HEK293 (cell line): ENCODE results near the gene NUMBL.
A peak's percentile ranks its signal among the peaks of the same experiment; 100 is the strongest.

Source experiments
- SP2 ChIP-seq: fragments of 450-650 bp; formaldehyde crosslinking; IDR thresholded peaks from 2 replicates; pipeline ENCODE4 v1.5.1; 2016; ENCODE audit warnings: missing biosample characterization, missing genetic modification characterization
- ZFP3 ChIP-seq: fragments of 450-650 bp; formaldehyde crosslinking; IDR thresholded peaks from 2 replicates; pipeline ENCODE4 v1.5.1; 2016; ENCODE audit warnings: low read depth, missing biosample characterization, missing genetic modification characterization
- ZNF157 ChIP-seq: fragments of 450-650 bp; formaldehyde crosslinking; IDR thresholded peaks from 2 replicates; pipeline ENCODE4 v1.5.1; 2016; ENCODE audit warnings: missing biosample characterization, missing genetic modification characterization
- ZNF16 ChIP-seq: fragments of 450-650 bp; formaldehyde crosslinking; IDR thresholded peaks from 2 replicates; pipeline ENCODE4 v1.5.1; 2016; ENCODE audit warnings: low read depth, missing biosample characterization, missing genetic modification characterization
- ZNF23 ChIP-seq: fragments of 450-650 bp; formaldehyde crosslinking; IDR thresholded peaks from 2 replicates; pipeline ENCODE4 v1.5.1; 2016; ENCODE audit warnings: missing biosample characterization, missing genetic modification characterization, borderline replicate concordance
- ZNF266 ChIP-seq: fragments of 450-650 bp; formaldehyde crosslinking; IDR thresholded peaks from 2 replicates; pipeline ENCODE4 v1.5.1; 2016; ENCODE audit warnings: missing biosample characterization, missing genetic modification characterization, low read depth
- ZNF423 ChIP-seq: fragments of 450-650 bp; formaldehyde crosslinking; IDR thresholded peaks from 2 replicates; pipeline ENCODE4 v1.5.1; 2016; ENCODE audit warnings: missing biosample characterization, missing genetic modification characterization
- ZNF549 ChIP-seq: fragments of 450-650 bp; IDR thresholded peaks from 2 replicates; pipeline ENCODE4 v1.5.1; 2018; ENCODE audit warnings: missing biosample characterization, missing genetic modification characterization, mild to moderate bottlenecking, inconsistent platforms, moderate library complexity
- ZNF624 ChIP-seq: fragments of 450-650 bp; formaldehyde crosslinking; IDR thresholded peaks from 2 replicates; pipeline ENCODE4 v1.5.1; 2017; ENCODE audit warnings: missing biosample characterization, missing genetic modification characterization
- ZNF629 ChIP-seq: fragments of 450-650 bp; formaldehyde crosslinking; IDR thresholded peaks from 2 replicates; pipeline ENCODE4 v1.5.1; 2017; ENCODE audit warnings: missing biosample characterization, missing genetic modification characterization
- ZNF837 ChIP-seq: fragments of 450-650 bp; formaldehyde crosslinking; IDR thresholded peaks from 2 replicates; pipeline ENCODE4 v1.5.1; 2016; ENCODE audit warnings: missing biosample characterization, missing genetic modification characterization
- ZNF843 ChIP-seq: fragments of 450-650 bp; formaldehyde crosslinking; IDR thresholded peaks from 2 replicates; pipeline ENCODE4 v1.5.1; 2016; ENCODE audit warnings: missing biosample characterization, missing genetic modification characterization
- TF ChIP-seq, protein P1 (sequence below): fragments of 450-650 bp; formaldehyde crosslinking; IDR thresholded peaks from 2 replicates; pipeline ENCODE4 v1.5.0; 2017; ENCODE audit warnings: missing biosample characterization, missing genetic modification characterization, borderline replicate concordance
- TF ChIP-seq, protein P2 (sequence below): fragments of 450-650 bp; formaldehyde crosslinking; IDR thresholded peaks from 2 replicates; pipeline ENCODE4 v1.5.1; 2016; ENCODE audit warnings: missing biosample characterization, missing genetic modification characterization
- TF ChIP-seq, protein P3 (sequence below): fragments of 450-650 bp; formaldehyde crosslinking; IDR thresholded peaks from 2 replicates; pipeline ENCODE4 v1.5.1; 2016; ENCODE audit warnings: missing biosample characterization, missing genetic modification characterization
- TF ChIP-seq, protein P4 (sequence below): fragments of 450-650 bp; formaldehyde crosslinking; IDR thresholded peaks from 2 replicates; pipeline ENCODE4 v1.5.1; 2016; ENCODE audit warnings: missing biosample characterization, missing genetic modification characterization
- TF ChIP-seq, protein P5 (sequence below): fragments of 450-650 bp; IDR thresholded peaks from 2 replicates; pipeline ENCODE4 v1.5.1; 2018; ENCODE audit warnings: missing biosample characterization, missing genetic modification characterization
- TF ChIP-seq, protein P6 (sequence below): fragments of 450-650 bp; formaldehyde crosslinking; IDR thresholded peaks from 2 replicates; pipeline ENCODE4 v1.5.1; 2016; ENCODE audit warnings: missing biosample characterization, missing genetic modification characterization
- TF ChIP-seq, protein P7 (sequence below): fragments of 450-650 bp; formaldehyde crosslinking; IDR thresholded peaks from 2 replicates; pipeline ENCODE4 v1.5.1; 2016; ENCODE audit warnings: missing biosample characterization, missing genetic modification characterization, borderline replicate concordance
- TF ChIP-seq, protein P8 (sequence below): fragments of 450-650 bp; formaldehyde crosslinking; IDR thresholded peaks from 2 replicates; pipeline ENCODE4 v1.5.1; 2017; ENCODE audit warnings: missing biosample characterization, missing genetic modification characterization

NUMBL gene

DNA sequence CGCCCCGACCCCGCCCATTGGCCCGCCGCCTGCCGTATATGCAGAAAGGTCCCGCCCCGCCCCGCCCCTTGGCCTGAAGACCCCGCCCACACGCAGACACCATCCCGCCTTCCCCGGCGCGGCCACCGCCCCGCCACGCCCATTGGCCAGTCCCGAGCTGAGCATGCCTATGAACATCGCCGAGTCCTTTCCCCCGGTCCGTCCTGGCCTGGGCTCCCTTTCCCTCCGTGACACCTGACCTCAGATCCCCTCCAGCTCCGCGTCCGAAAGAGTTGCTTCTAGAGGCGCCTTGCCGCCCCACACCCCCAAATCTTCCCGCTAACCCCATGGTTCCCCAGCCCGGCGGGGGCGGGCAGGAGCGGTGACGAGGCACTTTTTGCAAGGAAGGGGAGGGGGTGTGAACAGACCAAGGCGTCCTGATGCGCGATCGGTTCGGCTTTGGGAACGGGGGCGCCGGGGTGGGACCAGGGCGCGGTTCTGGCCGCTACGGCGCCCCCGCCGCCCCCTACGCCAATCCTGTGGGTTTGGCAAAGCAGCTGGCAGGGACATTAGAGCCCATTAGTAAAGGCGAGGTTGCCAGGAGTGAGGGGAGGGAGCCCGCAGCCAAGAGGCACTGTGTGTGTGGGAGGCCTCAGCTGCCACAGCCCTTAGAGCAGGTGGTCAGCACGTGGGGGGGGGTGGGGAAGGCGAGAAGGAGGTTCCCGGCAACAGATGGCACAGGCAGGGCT, 406 bp upstream of the NUMBL start (continued):
- TF ChIP-seq, protein P1, sequence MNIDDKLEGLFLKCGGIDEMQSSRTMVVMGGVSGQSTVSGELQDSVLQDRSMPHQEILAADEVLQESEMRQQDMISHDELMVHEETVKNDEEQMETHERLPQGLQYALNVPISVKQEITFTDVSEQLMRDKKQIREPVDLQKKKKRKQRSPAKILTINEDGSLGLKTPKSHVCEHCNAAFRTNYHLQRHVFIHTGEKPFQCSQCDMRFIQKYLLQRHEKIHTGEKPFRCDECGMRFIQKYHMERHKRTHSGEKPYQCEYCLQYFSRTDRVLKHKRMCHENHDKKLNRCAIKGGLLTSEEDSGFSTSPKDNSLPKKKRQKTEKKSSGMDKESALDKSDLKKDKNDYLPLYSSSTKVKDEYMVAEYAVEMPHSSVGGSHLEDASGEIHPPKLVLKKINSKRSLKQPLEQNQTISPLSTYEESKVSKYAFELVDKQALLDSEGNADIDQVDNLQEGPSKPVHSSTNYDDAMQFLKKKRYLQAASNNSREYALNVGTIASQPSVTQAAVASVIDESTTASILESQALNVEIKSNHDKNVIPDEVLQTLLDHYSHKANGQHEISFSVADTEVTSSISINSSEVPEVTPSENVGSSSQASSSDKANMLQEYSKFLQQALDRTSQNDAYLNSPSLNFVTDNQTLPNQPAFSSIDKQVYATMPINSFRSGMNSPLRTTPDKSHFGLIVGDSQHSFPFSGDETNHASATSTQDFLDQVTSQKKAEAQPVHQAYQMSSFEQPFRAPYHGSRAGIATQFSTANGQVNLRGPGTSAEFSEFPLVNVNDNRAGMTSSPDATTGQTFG (tag by site-specific recombination) = no peak; the same call in 1 of the 2 replicates
- TF ChIP-seq ZNF266 (tag by site-specific recombination) (no peak), ZNF629 (tag by site-specific recombination) (peak; percentile 79), ZNF624 (no peak), ZNF837 (tag by site-specific recombination) (no peak), ZNF157 (tag by site-specific recombination) (no peak; the same call in 1 of the 2 replicates), ZNF16 (no peak), SP2 (peak; percentile 95), ZNF843 (peak; percentile 75; the same call in 1 of the 2 replicates), ZNF549 (tag by site-specific recombination) (no peak), ZFP3 (tag by site-specific recombination) (no peak), ZNF423 (no peak), ZNF23 (tag by site-specific recombination) (no peak)
- TF ChIP-seq, protein P2, sequence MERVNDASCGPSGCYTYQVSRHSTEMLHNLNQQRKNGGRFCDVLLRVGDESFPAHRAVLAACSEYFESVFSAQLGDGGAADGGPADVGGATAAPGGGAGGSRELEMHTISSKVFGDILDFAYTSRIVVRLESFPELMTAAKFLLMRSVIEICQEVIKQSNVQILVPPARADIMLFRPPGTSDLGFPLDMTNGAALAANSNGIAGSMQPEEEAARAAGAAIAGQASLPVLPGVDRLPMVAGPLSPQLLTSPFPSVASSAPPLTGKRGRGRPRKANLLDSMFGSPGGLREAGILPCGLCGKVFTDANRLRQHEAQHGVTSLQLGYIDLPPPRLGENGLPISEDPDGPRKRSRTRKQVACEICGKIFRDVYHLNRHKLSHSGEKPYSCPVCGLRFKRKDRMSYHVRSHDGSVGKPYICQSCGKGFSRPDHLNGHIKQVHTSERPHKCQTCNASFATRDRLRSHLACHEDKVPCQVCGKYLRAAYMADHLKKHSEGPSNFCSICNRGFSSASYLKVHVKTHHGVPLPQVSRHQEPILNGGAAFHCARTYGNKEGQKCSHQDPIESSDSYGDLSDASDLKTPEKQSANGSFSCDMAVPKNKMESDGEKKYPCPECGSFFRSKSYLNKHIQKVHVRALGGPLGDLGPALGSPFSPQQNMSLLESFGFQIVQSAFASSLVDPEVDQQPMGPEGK (tag by site-specific recombination) = peak; percentile 97
- TF ChIP-seq, protein P3, sequence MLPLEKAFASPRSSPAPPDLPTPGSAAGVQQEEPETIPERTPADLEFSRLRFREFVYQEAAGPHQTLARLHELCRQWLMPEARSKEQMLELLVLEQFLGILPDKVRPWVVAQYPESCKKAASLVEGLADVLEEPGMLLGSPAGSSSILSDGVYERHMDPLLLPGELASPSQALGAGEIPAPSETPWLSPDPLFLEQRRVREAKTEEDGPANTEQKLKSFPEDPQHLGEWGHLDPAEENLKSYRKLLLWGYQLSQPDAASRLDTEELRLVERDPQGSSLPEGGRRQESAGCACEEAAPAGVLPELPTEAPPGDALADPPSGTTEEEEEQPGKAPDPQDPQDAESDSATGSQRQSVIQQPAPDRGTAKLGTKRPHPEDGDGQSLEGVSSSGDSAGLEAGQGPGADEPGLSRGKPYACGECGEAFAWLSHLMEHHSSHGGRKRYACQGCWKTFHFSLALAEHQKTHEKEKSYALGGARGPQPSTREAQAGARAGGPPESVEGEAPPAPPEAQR (tag by site-specific recombination) = no peak
- TF ChIP-seq, protein P4, sequence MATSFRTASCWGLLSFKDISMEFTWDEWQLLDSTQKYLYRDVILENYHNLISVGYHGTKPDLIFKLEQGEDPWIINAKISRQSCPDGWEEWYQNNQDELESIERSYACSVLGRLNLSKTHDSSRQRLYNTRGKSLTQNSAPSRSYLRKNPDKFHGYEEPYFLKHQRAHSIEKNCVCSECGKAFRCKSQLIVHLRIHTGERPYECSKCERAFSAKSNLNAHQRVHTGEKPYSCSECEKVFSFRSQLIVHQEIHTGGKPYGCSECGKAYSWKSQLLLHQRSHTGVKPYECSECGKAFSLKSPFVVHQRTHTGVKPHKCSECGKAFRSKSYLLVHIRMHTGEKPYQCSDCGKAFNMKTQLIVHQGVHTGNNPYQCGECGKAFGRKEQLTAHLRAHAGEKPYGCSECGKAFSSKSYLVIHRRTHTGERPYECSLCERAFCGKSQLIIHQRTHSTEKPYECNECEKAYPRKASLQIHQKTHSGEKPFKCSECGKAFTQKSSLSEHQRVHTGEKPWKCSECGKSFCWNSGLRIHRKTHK = no peak
- TF ChIP-seq, protein P5, sequence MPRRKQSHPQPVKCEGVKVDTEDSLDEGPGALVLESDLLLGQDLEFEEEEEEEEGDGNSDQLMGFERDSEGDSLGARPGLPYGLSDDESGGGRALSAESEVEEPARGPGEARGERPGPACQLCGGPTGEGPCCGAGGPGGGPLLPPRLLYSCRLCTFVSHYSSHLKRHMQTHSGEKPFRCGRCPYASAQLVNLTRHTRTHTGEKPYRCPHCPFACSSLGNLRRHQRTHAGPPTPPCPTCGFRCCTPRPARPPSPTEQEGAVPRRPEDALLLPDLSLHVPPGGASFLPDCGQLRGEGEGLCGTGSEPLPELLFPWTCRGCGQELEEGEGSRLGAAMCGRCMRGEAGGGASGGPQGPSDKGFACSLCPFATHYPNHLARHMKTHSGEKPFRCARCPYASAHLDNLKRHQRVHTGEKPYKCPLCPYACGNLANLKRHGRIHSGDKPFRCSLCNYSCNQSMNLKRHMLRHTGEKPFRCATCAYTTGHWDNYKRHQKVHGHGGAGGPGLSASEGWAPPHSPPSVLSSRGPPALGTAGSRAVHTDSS (tag by site-specific recombination) = no peak
- TF ChIP-seq, protein P6, sequence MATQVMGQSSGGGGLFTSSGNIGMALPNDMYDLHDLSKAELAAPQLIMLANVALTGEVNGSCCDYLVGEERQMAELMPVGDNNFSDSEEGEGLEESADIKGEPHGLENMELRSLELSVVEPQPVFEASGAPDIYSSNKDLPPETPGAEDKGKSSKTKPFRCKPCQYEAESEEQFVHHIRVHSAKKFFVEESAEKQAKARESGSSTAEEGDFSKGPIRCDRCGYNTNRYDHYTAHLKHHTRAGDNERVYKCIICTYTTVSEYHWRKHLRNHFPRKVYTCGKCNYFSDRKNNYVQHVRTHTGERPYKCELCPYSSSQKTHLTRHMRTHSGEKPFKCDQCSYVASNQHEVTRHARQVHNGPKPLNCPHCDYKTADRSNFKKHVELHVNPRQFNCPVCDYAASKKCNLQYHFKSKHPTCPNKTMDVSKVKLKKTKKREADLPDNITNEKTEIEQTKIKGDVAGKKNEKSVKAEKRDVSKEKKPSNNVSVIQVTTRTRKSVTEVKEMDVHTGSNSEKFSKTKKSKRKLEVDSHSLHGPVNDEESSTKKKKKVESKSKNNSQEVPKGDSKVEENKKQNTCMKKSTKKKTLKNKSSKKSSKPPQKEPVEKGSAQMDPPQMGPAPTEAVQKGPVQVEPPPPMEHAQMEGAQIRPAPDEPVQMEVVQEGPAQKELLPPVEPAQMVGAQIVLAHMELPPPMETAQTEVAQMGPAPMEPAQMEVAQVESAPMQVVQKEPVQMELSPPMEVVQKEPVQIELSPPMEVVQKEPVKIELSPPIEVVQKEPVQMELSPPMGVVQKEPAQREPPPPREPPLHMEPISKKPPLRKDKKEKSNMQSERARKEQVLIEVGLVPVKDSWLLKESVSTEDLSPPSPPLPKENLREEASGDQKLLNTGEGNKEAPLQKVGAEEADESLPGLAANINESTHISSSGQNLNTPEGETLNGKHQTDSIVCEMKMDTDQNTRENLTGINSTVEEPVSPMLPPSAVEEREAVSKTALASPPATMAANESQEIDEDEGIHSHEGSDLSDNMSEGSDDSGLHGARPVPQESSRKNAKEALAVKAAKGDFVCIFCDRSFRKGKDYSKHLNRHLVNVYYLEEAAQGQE = no peak
- TF ChIP-seq, protein P7, sequence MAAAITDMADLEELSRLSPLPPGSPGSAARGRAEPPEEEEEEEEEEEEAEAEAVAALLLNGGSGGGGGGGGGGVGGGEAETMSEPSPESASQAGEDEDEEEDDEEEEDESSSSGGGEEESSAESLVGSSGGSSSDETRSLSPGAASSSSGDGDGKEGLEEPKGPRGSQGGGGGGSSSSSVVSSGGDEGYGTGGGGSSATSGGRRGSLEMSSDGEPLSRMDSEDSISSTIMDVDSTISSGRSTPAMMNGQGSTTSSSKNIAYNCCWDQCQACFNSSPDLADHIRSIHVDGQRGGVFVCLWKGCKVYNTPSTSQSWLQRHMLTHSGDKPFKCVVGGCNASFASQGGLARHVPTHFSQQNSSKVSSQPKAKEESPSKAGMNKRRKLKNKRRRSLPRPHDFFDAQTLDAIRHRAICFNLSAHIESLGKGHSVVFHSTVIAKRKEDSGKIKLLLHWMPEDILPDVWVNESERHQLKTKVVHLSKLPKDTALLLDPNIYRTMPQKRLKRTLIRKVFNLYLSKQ (tag by site-specific recombination) = no peak
- TF ChIP-seq, protein P8, sequence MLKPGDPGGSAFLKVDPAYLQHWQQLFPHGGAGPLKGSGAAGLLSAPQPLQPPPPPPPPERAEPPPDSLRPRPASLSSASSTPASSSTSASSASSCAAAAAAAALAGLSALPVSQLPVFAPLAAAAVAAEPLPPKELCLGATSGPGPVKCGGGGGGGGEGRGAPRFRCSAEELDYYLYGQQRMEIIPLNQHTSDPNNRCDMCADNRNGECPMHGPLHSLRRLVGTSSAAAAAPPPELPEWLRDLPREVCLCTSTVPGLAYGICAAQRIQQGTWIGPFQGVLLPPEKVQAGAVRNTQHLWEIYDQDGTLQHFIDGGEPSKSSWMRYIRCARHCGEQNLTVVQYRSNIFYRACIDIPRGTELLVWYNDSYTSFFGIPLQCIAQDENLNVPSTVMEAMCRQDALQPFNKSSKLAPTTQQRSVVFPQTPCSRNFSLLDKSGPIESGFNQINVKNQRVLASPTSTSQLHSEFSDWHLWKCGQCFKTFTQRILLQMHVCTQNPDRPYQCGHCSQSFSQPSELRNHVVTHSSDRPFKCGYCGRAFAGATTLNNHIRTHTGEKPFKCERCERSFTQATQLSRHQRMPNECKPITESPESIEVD (tag by site-specific recombination) = no peak
